ENCODE results near the gene ACSM6. TPM values are rescaled to one million over a fixed set of nuclear protein-coding genes. Genes with fewer than 3 reads are reported as not detected.

Gene ACSM6
- total and polyA plus RNA-seq, 2 of the 8 experiments (the other 6 are each of a cell fraction or from before 2014, with no cell fraction given), result 0.33 TPM; not detected in 1

- 84% methylated on average over 4 of the region's 4 CpGs; no CpG with 5 or more reads in 1 of the 2 experiments for WGBS, 2 experiments (ENCODE audit: extremely low coverage in 1 of 2, insufficient coverage in 1 of 2, insufficient read length in 1 of 2, insufficient replicate concordance in 2 of 2, low coverage in 1 of 2, low lambda C conversion rate in 2 of 2, missing lambda C conversion rate in 1 of 2)
- Histone ChIP-seq H2BK15ac (ENCODE audit: low read length) (no peak overlapping the region), H3K18ac (ENCODE audit: extremely low read depth, low read length) (no peak overlapping the region), H3K9me3 (ENCODE audit: insufficient read depth in 2 of 2, low read depth in 1 of 2, low read length in 1 of 2) (no peaks in the 10 kb centered on the region), H3K14ac (ENCODE audit: insufficient read length) (no peak overlapping the region), H4K91ac (replicated peaks; ENCODE audit: insufficient read length, low read length) (no peak overlapping the region), H3K4ac (replicated peaks; ENCODE audit: insufficient read length, low read depth, low read length) (no peak overlapping the region), H3K4me1 (replicated peaks in 1 of 4; ENCODE audit: control insufficient read depth in 3 of 4, insufficient read depth in 4 of 4, low read length in 3 of 4) (no peaks in the 10 kb centered on the region), H4K5ac (ENCODE audit: insufficient read length, low read depth, low read length) (no peak overlapping the region), H3K9ac (replicated peaks in 1 of 4; ENCODE audit: extremely low read depth in 1 of 4, low read depth in 3 of 4, low read length in 3 of 4) (no peak overlapping the region), H2BK5ac (ENCODE audit: low read depth, low read length) (no peak overlapping the region), H3K27ac (ENCODE audit: low read depth, low read length) (no peak overlapping the region), H3K27me3 (replicated peaks in 1 of 4; ENCODE audit: control insufficient read depth in 3 of 4, extremely low read depth in 1 of 4, insufficient read depth in 3 of 4, low read length in 3 of 4) (no peaks in the 10 kb centered on the region), H2BK12ac (ENCODE audit: low read depth, low read length) (no peak overlapping the region; the same call in 1 of the 2 replicates), H3K79me2 (ENCODE audit: control insufficient read depth in 1 of 2, insufficient read depth in 2 of 2, low read length in 2 of 2) (no peaks in the 10 kb centered on the region), H2BK20ac (ENCODE audit: low read length) (no peak overlapping the region), H4K8ac (ENCODE audit: extremely low read depth, insufficient read depth, low read length) (no peak overlapping the region), H3K36me3 (ENCODE audit: control insufficient read depth in 2 of 4, insufficient read depth in 4 of 4, low read length in 3 of 4) (no peaks in the 10 kb centered on the region), H3K79me1 (ENCODE audit: low read depth, low read length) (no peaks in the 10 kb centered on the region), H2AK5ac (ENCODE audit: low read depth, low read length) (no peak overlapping the region), H3K56ac (replicated peaks; ENCODE audit: insufficient read length, low read depth, low read length) (no peak overlapping the region), H3K23me2 (ENCODE audit: low read depth, low read length) (no peaks in the 10 kb centered on the region), H3K4me2 (ENCODE audit: insufficient read depth in 1 of 2, low read depth in 2 of 2, low read length in 2 of 2) (no peak overlapping the region), H2AFZ (ENCODE audit: low read length) (no peak overlapping the region), H2BK120ac (replicated peaks; ENCODE audit: low read depth, low read length) (no peak overlapping the region), H3K23ac (ENCODE audit: insufficient read length) (no peak overlapping the region), H4K20me1 (replicated peaks in 1 of 2; ENCODE audit: control insufficient read depth in 1 of 2, insufficient read depth in 2 of 2, low read length in 2 of 2) (no peaks in the 10 kb centered on the region), H3K4me3 (ENCODE audit: extremely low read depth in 1 of 4, insufficient read depth in 2 of 4, low read depth in 3 of 4, low read length in 4 of 4) (no peak overlapping the region)
- ChIA-PET POLR2A (ENCODE audit: partially characterized antibody) (no interaction called here), CTCF (ENCODE audit: partially characterized antibody) (interaction anchor here (1.1 to 1.3 kb wide), 2 partner anchors 35 to 117 kb away, joined by 3 read pairs; no protein-coding TSS in a partner anchor)
- FAIRE-seq, result no peak
- no peak for DNase-seq (ENCODE audit: low read depth in 1 of 2, low spot score in 2 of 2)
- TF ChIP-seq RBBP5 (IDR thresholded peaks at IDR 0.05; ENCODE audit: borderline replicate concordance, low read depth, low read length) (no peak), RAD21 (IDR thresholded peaks at IDR 0.05 in 1 of 2, conservative IDR thresholded peaks at IDR 0.05 in 1 of 2; ENCODE audit: low read depth in 2 of 2, low read length in 2 of 2) (peak in 1 of 2 experiments; percentile 20; a peak in 1 of 4 replicates), RNF2 (IDR thresholded peaks at IDR 0.05; ENCODE audit: borderline replicate concordance, low read depth, low read length, missing control alignments, poor library complexity, severe bottlenecking) (no peak), KDM4A (IDR thresholded peaks at IDR 0.05; ENCODE audit: low read depth, low read length, severe bottlenecking) (no peak)
These were observed 25.3 kb upstream of the ACSM6 start for GRCh38 chr10:95168694-95169093.

Data from H1 (cell line).